Testis (tissue), 2 donors: ENCODE results near the gene DDX17.

Source experiments
- CTCF ChIP-seq, 3 experiments: fragments of 450-650 bp in 2 of 3; fragments of 200-600 bp in 1 of 3; sonication (generic) in 1 of 3; IDR thresholded peaks; one replicate each; pipeline ENCODE4 v1.5.1; 2016 to 2019; ENCODE audit warnings: antibody characterized with exemption in 3 of 3, mild to moderate bottlenecking in 2 of 3, moderate library complexity in 1 of 3
- POLR2A ChIP-seq: fragments of 450-650 bp; IDR thresholded peaks from one replicate; pipeline ENCODE4 v1.6.1; 2017; ENCODE audit warnings: antibody characterized with exemption, mild to moderate bottlenecking, moderate library complexity

GRCh38 chr22:38523029-38523428, 16.9 kb upstream of the DDX17 start:
- no peak for TF ChIP-seq CTCF (IDR thresholded peaks at IDR 0.05)
- no peak for TF ChIP-seq POLR2A
